DMS114 treated with DMSO at 0.1 percent for 48 hours (cell line): ENCODE results near the gene GALNT17.

ENCODE experiments used
- DNase-seq: peaks from one replicate; lab custom pipeline; 2025; ENCODE audit not compliant: unreplicated experiment; lab: John Stamatoyannopoulos, UW

GALNT17 gene

DNA sequence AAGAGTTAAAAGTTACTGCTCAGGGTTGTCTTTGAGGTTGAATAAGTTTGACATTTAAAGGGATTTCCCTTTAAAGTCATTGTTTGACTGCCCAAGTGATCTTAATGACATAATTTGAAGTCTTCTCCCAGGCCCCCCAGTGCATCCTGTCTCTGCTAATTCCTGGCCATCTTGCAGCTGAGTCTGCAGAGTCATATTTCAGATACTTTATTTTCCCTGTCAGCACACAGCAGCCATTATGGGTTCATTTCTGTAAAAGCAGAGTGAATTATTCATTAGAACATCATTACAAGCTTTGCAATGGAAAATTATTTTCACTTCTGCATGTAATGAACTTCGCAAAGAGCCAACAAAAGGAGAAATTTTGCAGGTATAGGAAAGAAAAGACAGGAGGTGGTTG is 536.6 kb downstream of the GALNT17 start:
- no peak for DNase-seq

DNA sequence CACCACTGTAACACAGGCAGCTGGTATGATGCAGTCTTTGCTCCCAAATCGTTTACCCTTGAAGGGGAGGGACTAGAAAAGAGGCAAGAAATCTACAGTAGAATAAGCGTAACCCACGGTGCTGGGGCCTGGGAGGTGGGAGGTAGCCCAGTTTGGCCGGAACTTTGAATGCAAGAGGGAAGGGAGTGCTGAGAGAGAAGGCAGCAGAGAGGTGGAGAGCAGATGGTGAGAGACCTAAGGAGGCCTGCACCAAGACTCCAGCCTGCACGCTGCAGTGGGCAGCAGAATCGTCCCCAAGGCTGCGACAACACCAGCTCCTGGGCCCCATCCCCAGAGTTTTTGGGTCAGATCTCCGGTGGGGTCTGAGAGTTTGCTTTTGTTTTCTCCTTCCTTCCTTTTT is 547.5 kb downstream of the GALNT17 start:
- no peak for DNase-seq

DNA sequence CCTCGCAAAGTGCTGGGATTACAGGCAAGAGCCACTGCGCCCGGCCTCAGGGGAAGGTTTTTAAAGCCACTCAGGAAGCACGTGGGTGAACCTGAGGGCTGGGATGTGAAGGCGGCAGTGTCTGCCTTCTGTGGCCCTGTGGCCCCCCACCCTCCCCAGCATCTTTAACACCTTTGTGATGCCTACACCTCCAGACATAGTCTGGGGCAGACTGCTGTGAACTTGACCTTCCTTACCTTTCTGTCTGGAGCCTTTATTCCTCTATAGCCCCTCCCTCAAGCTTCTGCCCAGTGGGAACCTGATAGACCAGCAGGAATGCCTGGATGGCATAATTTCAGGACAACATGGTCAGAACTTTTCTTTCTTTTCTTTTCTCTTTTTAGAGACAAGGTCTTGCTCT is 550.2 kb downstream of the GALNT17 start:
- no peak for DNase-seq

- DNase-seq = no peak
Measured at GRCh38 chr7:71682841-71683781, 551.2 kb downstream of the GALNT17 start.

GRCh38 chr7:71687286-71687685 is 555.3 kb downstream of the GALNT17 start:
- no peak for DNase-seq

- no peak for DNase-seq
Measured at GRCh38 chr7:71687831-71688599, 556.1 kb downstream of the GALNT17 start.

DNA sequence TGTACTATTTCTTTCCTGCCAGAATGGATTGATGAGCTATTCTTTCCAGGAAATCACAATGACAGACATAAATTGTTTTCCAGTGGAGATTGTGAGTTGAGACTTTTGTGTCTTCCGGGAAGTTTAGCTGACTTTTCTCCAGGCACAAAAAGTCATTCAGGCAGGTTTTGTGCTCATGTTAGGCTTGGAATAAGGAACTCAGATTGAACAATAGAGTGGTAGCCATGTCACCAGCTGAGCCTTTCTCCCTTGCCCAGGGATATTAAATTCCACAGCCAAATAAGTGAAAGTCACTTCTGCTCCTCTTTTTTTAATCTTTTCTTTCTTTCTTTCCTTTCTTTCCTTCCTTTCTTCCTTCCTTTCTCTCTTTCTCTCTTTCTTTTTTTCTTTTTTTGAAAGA is 559.6 kb downstream of the GALNT17 start:
- DNase-seq = no peak

DNA sequence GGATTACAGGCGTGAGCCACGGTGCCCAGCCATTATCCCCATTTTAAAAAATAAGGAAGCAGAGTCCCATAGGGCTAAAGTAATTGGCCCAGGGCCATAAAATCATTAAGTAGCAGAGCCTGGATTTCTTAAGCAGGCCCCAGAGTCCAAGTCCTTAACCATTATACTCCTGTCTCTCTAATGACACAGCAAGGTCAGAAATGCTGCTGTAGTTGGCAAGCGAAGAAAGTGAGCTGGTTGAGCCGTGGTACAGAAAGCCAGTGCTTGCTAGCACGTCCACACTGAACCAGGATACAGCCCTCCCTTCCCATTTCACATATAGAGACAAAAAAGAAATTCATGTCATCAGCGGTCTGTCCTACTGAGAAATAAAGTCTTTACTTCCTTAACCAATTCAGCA is 562.7 kb downstream of the GALNT17 start:
- DNase-seq = no peak

GRCh38 chr7:71695186-71695585 is 563.2 kb downstream of the GALNT17 start:
- DNase-seq = no peak

DNA sequence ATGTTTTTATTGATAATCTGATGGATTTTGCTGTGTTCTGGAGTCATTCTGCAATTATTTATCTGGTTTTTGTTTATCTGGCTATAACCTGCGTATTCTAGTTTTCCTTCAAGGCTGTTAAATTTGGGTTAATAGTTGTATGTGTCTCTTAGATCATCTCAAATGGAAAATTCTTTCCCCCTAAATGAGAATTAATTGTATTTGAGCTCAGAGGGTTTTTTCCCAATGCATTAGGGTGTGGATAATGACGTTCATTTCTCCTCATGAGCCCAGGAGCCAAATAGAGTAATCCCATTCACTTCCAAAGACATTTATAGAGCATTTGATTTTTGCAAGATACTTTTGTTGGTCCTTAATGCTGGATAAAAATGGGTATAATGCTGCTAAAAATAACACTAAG is 564.6 kb downstream of the GALNT17 start:
- DNase-seq = no peak

GRCh38 chr7:71697400-71697799 is 565.5 kb downstream of the GALNT17 start:
- no peak for DNase-seq

DNA sequence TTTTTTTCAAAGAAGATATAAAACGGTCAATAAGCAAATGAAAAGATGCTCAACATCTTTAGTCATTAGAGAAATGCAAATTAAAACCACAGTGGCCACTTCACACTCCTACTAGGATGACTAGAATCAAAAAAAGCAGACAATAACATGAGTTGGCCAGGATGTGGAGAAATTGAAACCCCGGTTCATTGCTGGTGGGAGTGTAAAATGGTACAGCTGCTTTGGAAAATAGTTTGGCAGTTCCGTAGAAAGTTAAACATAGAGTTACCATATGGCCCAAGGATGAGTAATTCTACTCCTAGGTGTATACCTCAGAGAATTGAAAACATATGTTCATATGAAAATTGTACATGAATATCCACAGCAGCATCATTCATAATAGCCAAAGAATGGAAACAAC is 573.3 kb downstream of the GALNT17 start:
- DNase-seq = no peak

DNA sequence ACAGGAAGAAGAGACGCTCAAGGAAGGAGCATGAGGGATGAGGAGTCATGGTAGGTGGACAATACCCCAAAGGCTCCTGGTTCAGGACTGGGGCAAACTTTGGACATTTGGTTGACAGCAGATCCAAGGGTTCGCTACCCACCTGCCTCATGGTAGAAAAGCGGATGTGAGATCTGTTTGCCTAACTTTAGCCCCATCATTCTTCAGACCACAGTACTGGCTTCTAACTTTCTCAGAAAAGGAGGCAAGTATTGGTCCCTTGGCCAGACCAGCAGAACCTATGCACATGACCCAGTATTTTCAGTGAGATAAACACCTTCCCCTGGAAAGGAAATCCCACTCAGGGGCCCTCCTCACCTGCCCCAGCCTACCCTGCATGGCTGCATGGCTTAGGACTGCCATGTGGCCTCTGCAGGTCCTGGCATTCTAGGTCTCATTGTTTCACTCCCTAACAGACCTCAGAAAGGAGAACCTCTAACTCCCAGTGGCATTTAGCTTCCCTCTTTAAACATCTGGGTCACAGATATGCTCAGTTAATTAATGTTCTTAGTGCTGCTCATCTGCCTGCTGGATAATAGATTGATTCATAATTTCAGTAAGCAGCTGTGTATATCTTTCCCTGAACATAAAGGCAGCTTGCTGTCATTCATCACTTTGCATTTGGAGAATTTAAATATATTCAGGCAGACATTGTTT is 574.1 kb downstream of the GALNT17 start:
- DNase-seq = no peak

DNA sequence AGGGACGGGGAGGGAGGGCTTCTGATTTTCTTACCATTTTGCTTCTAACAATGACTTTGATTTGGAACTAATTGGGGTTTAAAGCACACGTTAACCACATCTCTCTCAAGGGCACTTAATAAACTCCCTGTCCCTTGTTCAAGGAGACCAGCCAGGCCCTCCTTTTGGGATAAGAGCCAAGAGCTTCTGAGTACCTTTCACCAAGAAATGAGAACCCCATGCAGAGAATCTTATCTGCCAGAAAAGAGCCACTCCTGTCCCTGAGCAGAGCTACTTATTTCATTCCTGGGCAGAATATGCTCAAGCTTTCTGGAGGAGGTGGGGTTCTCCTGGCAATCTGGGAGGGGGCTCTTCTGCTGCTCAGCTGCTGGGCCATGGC is 574.6 kb downstream of the GALNT17 start:
- no peak for DNase-seq

DNA sequence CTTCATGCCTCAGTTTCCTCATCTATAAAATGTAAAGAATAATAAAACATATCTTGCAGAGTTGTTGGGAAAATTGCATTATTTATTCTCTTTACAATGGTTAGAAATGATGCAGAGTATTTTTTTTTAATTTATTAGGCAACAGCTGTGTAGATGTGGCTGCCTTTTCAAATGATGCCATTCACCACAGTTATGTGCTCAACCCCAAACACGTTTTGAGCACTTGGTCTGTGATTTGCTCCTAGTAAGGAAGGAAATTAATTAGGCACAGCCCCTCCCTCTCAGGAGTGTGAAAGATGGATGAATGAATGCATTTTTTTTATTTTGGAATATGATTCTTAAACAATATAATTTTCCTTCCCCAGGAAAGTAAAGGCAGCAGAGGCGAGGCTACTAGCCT is 575.1 kb downstream of the GALNT17 start:
- no peak for DNase-seq

- no peak for DNase-seq
Measured at GRCh38 chr7:71708710-71709109, 576.8 kb downstream of the GALNT17 start.

DNA sequence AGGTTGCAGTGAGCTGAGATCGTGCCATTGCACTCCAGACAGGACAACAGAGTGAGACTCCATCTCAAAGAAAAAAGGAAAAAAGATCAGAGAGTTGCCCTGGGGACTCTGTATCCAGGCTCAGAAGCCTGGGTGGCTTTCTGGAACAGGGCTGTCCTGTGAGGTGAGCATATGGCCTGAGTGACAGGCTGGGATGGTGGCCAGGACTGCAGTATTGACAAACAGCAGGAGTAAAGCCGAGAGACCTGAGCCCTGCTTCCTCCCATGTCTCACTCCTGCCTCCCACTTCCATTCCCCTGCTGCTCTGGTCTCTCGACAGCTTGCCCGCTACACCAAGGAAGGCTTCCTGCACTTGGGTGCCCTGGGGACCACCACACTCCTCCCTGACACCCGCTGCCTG is 578.5 kb downstream of the GALNT17 start:
- DNase-seq = no peak

- DNase-seq = no peak
Measured at GRCh38 chr7:71712653-71713180, 580.8 kb downstream of the GALNT17 start.

DNA sequence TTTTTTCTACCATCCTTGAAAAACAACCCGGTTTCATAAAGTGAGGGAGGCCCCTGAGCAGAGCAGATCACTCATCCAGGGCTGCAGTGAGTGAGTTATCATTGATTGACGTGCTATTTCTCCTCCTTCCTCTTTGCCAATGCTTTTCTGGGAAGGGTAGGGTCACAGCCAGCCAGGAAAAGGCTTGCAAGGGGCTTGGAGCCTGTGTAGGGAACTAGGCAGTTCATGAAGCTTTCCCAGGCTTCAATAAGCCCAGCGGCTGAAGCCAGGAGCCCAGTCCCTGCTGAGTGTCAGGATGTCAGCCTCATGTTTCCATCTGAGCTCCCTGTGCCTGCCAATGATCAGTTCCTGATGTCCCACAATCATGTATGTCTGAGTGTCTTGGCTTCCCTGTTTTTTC is 584.7 kb downstream of the GALNT17 start:
- DNase-seq = no peak

GRCh38 chr7:71718563-71718962 is 586.6 kb downstream of the GALNT17 start:
- no peak for DNase-seq

- no peak for DNase-seq
Measured at GRCh38 chr7:71721742-71722141, 589.8 kb downstream of the GALNT17 start.
